SU-DHL-6 (cell line): ENCODE results near the gene ANGPTL2.

Experiments
- CTCF ChIP-seq: fragments of 200-600 bp; sonication (generic); IDR thresholded peaks from one replicate; pipeline ENCODE4 v1.5.1; 2017; ENCODE audit warnings: antibody characterized with exemption, mild to moderate bottlenecking, low read length, moderate library complexity; ENCODE audit not compliant: insufficient read depth, poor library complexity, severe bottlenecking
- EZH2phosphoT487 ChIP-seq: fragments of 200-600 bp; sonication (generic), shearing (Covaris generic); conservative IDR thresholded peaks from 2 replicates; pipeline ENCODE4 v1.6.1; 2018; ENCODE audit warnings: mild to moderate bottlenecking, antibody characterized with exemption, low read length, moderate library complexity, mixed read lengths

- TF ChIP-seq CTCF (no peak), EZH2phosphoT487 (no peak)
Observed at GRCh38 chr9:127159325-127159801, 36.9 kb upstream of the ANGPTL2 start.
